GM10847 (cell line): ENCODE data around the gene CNN2.

Source experiments
- POLR2A ChIP-seq: IDR thresholded peaks from 2 replicates; pipeline ENCODE4 v1.6.1; 2011; ENCODE audit not compliant: insufficient read length; ENCODE audit errors: extremely low read depth

CNN2 gene

GRCh38 chr19:1014161-1015060, 12.0 kb upstream of the CNN2 start:
- TF ChIP-seq POLR2A: no peak

DNA sequence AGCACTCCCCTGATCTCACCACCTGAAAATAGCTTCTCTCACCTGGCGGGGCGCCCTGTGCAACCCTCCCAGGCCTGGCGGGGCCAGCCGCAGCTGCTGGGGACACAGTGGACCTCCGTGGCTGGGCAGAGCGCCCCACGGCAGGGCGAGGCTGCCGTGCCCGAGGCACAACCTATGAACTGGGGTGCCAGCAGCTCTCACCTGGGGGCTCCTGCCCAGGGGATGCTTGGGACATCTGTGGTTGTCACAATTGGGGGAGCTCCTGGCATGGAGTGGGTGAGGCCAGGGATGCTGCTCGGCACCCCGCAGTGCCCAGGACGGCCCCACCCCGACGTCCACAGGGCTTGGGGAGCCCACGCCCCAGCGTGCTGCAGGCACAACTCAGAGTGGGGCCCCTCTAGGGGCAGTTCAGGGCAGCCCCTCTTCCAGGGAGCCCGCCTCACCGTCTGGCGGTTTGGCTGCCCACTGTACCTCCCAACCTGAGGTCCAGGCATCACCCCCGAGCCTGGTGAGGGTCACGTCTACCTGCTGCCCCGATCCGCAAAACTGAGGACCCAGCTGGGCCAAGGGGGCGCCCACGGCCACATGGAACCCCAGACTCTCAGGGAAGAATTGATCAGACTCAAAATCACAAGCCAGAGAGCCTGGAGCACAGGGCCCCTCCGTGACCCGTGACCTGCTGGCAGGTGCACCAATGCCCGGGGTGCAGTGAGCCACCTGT, 11.2 kb upstream of the CNN2 start:
- TF ChIP-seq POLR2A: no peak

DNA sequence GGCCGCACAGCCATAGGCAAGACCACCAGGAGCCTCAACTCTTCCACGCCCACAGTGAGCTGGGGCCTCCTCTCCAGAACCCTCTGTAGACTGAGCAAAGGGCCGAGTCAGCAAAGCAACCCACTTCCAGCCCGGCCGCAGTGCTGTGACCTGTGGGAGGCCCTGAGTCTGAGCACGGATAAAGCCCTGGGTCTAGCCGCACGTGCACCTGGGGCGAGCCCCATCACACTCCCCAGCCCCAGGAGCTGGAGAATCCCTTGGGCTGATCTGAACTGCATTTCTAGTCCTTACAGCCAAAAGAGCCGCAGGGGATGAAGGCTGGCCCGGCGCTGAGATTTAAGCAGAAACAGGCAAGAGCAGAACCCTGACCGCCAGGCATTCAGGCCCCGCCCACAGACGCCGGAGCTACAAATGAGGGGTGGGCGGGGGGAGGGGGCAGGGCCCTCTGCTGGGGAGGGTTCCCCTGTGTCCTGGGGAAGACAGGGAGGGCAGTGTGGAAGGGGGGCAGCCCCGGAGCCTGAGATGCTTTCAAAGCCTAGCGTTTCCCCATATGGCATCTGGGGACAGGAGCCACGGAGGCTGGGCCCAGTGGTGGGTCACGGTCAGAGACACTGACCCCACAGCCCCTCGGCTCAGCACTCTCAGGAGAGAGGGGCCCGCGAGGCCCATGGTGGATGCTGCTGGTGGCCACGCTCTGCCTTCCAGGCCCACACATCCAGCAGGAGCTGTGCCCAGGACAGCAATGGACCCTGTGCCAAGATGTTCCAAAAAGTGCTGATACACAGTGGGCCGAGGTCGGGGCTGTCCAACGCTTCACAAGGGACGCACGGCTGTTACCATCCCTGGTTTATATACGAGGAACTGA, 10.4 kb upstream of the CNN2 start:
- TF ChIP-seq POLR2A: no peak

DNA sequence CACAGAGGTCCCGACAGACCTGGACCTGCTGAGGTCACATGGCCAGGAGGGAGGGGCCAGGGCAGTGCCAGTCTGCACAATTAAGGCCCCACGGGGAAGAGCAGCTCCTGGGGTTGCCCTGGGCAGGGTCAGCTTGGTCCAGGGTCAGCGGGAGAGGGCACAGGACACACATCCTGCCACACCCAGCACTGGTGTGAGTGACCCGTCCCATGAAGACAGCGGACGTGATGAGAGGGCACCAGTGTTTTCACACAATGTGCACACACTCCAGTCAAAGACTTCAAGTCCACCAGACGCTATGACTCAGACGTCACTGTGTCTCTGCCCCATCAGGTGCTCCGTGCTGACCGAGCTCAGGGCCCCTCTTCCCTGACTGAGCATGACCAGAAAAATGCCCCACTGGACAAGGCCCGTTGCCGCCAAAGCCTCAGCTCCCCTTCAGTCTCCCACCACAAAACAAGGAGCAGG, 9.7 kb upstream of the CNN2 start:
- no peak for TF ChIP-seq POLR2A

DNA sequence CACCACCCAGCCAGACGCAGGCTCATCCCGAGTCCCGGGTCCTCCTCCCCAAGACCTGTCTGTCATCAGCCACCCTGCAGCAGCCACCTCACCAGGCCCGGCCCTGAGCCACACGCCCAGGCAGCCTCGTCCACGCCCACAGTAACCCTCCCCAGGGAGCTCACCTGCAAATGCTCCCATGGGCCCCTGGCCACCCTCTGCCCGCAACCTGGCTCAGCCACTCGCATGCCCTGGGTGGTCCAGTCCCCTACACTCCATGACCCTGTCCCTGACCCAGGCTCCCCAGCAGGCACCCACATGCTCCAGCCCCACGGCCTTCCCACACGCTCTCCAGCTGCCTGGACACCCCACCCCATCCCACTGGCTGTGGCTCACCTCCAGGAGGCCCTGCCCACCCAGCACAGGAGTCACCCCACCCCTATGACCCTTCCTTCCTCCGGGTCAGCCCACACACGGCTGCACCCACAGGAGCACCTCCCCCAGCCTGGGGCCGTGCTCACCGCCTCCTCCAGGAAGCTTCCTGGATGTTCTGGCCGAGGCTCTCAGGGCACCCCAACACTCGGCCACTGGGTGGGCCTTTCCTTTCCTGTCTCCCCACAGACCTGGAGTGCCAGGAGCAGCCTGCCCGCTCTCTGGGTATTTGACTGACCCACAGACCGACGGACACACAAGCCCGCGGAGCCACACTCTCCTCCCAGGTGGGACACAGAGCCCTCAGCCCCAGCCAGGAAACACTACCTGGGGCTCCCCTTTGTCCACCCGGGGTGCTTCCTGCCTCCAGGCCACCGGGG, 9.1 kb upstream of the CNN2 start:
- no peak for TF ChIP-seq POLR2A

- TF ChIP-seq POLR2A: no peak
Measured at GRCh38 chr19:1017906-1018305, 8.5 kb upstream of the CNN2 start.

GRCh38 chr19:1018393-1018792, 8.0 kb upstream of the CNN2 start:
- TF ChIP-seq POLR2A: no peak

DNA sequence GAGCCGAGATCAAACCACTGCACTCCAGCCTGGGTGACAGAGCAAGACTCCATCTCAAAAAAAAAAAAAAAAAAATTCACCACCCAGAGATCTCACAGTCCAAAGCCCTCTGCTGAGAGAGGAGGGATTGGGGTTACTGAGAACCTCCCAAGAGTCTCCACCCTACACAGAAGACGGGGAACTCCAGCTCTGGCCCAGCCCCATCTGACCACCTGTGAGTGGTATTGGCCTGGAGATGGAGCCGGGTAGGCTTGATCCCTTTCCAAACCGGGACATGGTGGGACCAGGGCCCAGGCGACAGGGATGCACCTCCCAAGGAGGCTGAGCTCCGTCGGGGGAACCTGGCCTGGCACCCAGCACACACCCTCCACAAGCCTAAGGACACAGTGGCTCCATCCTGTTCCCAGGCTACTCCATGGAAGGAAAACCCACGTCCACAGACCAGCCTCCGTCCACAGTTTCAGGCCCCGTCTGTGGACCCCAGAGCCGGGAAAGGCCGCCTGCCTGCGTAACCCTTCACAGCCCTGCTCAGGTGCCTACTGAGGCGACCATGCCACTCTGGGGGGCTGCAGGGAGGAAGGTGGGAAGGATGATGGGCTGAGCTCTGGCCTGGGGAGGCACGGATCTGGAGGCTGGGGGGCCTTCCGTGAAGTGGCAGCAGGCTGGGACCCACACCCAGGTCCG, 7.3 kb upstream of the CNN2 start:
- no peak for TF ChIP-seq POLR2A

DNA sequence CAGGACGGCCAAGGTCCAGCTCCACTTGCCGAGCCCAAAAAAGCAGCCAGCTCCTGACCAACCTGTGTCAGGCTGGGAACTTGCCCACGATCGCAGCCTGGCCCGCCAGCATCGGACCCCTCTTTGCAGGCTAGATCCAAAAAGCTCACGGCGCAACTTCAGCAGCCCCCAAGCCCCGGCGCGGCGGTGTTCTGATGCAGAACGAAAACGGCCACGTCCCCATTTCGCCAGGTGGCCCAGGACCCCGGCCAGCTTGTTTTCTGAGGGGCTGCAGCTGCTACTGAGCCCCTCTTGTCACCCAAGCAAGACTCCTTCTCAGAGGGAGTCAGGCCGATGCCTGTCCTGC, 6.8 kb upstream of the CNN2 start:
- no peak for TF ChIP-seq POLR2A

DNA sequence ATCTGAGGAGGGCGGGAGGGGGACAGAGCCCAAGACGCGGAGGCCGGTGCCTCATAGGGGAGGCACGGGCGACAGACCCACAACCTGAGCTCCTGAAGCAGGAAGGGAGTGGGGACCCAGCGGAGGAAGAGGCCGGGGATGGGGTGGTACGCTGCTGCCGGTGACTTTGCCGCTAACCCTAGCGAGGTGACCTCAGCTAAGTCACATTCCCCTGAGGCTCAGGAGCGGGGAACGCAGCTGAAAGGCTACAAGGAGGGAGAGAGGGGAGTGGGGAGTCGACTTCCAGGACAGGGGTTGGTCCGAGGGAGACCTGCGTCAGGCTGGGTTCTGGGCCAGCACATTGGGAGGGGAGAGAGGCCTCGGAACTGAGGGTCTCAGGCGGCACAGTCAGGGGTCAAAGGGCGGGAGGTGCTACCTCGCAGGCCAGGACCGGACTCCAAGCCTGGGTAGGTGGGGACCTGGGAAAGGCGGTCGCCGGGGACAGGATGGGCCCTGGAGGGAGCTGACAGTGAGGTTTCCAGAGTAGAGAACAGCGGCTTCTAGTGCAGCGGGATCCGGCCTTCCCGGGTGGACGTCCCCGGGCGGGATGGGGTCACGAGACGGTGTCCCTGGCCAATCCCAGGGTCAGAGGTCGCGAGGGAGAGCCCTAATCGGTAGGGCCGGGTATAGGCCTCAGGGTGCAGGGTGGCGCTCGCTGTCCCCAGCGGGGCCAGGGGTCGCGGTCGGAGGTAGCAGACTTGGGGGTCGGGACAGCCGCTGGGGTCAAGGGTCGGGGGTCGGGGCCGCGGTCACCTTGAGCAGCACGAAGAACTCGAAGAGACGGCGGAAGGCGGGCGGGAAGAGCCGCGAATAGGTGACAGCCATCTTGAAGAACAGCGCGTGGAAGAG, 6.2 kb upstream of the CNN2 start:
- TF ChIP-seq POLR2A: no peak

- TF ChIP-seq POLR2A: peak; percentile 80
Measured at GRCh38 chr19:1020868-1021425, 5.5 kb upstream of the CNN2 start, which contains the start of gene TMEM259. Gene TMEM259, minus strand, starts transcription at chr19:1021123. Its CDS starts 127 bp downstream, at chr19:1020996.

- no peak for TF ChIP-seq POLR2A
Measured at GRCh38 chr19:1026783-1027649, 608 bp downstream of the CNN2 start.
